Left ventricle myocardium inferior (tissue), 1 donor: ENCODE results near the gene ELMO1. TPM values are rescaled to one million over a fixed set of nuclear protein-coding genes. Genes with fewer than 3 reads are reported as not detected.

Source experiments
- DNase-seq: peaks from one replicate; pipeline ENCODE4 v3.0.0-alpha.2; 2020
- H3K27ac ChIP-seq: fragments of 200-600 bp; replicated peaks from 2 replicates; pipeline ENCODE4 v1.8.0; 2021
- H3K27me3 ChIP-seq: fragments of 200-600 bp; 2 replicates; pipeline ENCODE4 v1.8.0; 2021; ENCODE audit warnings: low read depth
- H3K36me3 ChIP-seq: fragments of 200-600 bp; 2 replicates; pipeline ENCODE4 v1.8.0; 2021
- H3K4me1 ChIP-seq: fragments of 200-600 bp; 2 replicates; pipeline ENCODE4 v1.8.0; 2021
- H3K4me3 ChIP-seq: fragments of 200-600 bp; 2 replicates; pipeline ENCODE4 v1.8.0; 2021; ENCODE audit warnings: mild to moderate bottlenecking, moderate library complexity
- H3K9me3 ChIP-seq: fragments of 200-600 bp; replicated peaks from 2 replicates; pipeline ENCODE4 v1.8.0; 2021
- CTCF ChIP-seq: fragments of 200-600 bp; IDR thresholded peaks from 2 replicates; pipeline ENCODE4 v1.8.0; 2021; ENCODE audit warnings: antibody characterized with exemption, mild to moderate bottlenecking, borderline replicate concordance
- intact Hi-C: fragments of 100-400 bp; cut with micrococcal nuclease; formaldehyde crosslinking; loops from one replicate; pipeline ENCODE4 v1.11.0; 2022
- total RNA-seq: library from RNA; stranded (reverse); fragmentation: NEBNext Ultra II Directional; extraction: Animal tissue kit (Norgen Biotek cat#: 25700); gene quantifications from one replicate; pipeline ENCODE4 v1.2.1, GENCODE V29; 2021
- donor health status: DM: no; HTN: yes; CAD: no; lungs with severe emphysema.

Gene ELMO1
- total RNA-seq, 1 donor from 2014 or later, result 10.0 TPM

- H3K9me3 ChIP-seq, result peaks cover 96% of the 10 kb centered on the region
- intact Hi-C loops, result no loop called here
- H3K27me3 ChIP-seq, result no peaks in the 10 kb centered on the region
- H3K36me3 ChIP-seq, result peaks cover 47% of the 10 kb centered on the region
- H3K27ac ChIP-seq, result no peak overlapping the region
- no peak for DNase-seq
- H3K4me1 ChIP-seq, result no peaks in the 10 kb centered on the region
- no peak for TF ChIP-seq CTCF
- H3K4me3 ChIP-seq, result no peak overlapping the region
Measured at GRCh38 chr7:36937754-36938563, 510.7 kb downstream of the ELMO1 start.

GRCh38 chr7:36931892-36932291, 516.8 kb downstream of the ELMO1 start:
- Histone ChIP-seq H3K4me1 (no peaks in the 10 kb centered on the region), H3K9me3 (peaks cover 39% of the 10 kb centered on the region), H3K27me3 (no peaks in the 10 kb centered on the region), H3K4me3 (no peak overlapping the region), H3K36me3 (peaks cover 10% of the 10 kb centered on the region), H3K27ac (no peak overlapping the region)
- TF ChIP-seq CTCF, result no peak
- intact Hi-C loops, result no loop called here
- DNase-seq, result no peak

- Histone ChIP-seq H3K9me3 (peaks cover 18% of the 10 kb centered on the region), H3K27ac (no peak overlapping the region), H3K27me3 (no peaks in the 10 kb centered on the region), H3K4me3 (no peak overlapping the region), H3K4me1 (no peaks in the 10 kb centered on the region), H3K36me3 (no peaks in the 10 kb centered on the region)
- TF ChIP-seq CTCF, result no peak
- intact Hi-C loops, result no loop called here
- DNase-seq, result no peak
Measured at GRCh38 chr7:36929791-36930190, 518.9 kb downstream of the ELMO1 start.

GRCh38 chr7:36928718-36929117, 519.9 kb downstream of the ELMO1 start:
- peaks cover 7% of the 10 kb centered on the region for H3K9me3 ChIP-seq
- H3K27me3 ChIP-seq, result no peaks in the 10 kb centered on the region
- no peak overlapping the region for H3K27ac ChIP-seq
- TF ChIP-seq CTCF, result no peak
- H3K4me1 ChIP-seq, result peaks cover 5% of the 10 kb centered on the region
- no peaks in the 10 kb centered on the region for H3K36me3 ChIP-seq
- DNase-seq, result no peak
- intact Hi-C loops, result no loop called here
- H3K4me3 ChIP-seq, result no peak overlapping the region

GRCh38 chr7:36928311-36928710, 520.4 kb downstream of the ELMO1 start:
- DNase-seq, result no peak
- no peak overlapping the region for H3K4me3 ChIP-seq
- intact Hi-C loops, result no loop called here

More at GRCh38 chr7:36928311-36928710, 520.4 kb downstream of the ELMO1 start:
- peaks cover 3% of the 10 kb centered on the region for H3K9me3 ChIP-seq
- H3K4me1 ChIP-seq, result peaks cover 8% of the 10 kb centered on the region
- H3K27me3 ChIP-seq, result no peaks in the 10 kb centered on the region
- no peak overlapping the region for H3K27ac ChIP-seq
- no peak for TF ChIP-seq CTCF
- no peaks in the 10 kb centered on the region for H3K36me3 ChIP-seq
